Inflammatory macrophage treated with lipopolysaccharide for 1 hour (primary cell): ENCODE measurements around the gene HAO1.
"Not testable (repeated sequence)": the region's sequence is repeated elsewhere in the genome, so short reads cannot be mapped to it uniquely, and the experiment has no call there.

Experiments used
- DNase-seq, 2 donors: peaks; one replicate each; pipeline ENCODE4 v3.0.0-alpha.2; 2020 to 2022

HAO1 gene

GRCh38 chr20:7940341-7940740, at the start of gene HAO1:
Gene HAO1 (minus strand): TSS chr20:7940458. CDS start chr20:7940422, 36 bp downstream.
- no peak for DNase-seq

DNA sequence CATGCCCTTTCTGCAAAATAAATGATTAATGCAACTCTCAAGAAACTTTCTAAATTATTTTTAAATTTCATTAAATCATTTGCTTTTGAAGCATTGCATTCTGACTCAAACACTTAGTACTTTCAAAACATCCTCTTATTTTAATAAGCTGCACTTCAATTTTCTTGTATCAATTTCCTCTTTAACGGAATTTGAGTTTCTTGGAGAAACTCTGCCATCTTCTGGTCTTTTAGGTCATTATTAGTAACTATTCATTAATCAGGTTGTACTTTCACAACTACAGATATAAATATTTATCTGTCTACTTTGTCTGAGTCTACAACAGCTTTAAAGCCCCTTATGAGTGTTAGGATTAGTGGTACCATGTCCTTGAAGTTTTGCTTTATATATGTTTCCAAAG, 49.1 kb upstream of the HAO1 start:
- DNase-seq = peak; percentile 23 to 53

GRCh38 chr20:7985916-7986315, 45.7 kb upstream of the HAO1 start:
- no peak for DNase-seq

DNA sequence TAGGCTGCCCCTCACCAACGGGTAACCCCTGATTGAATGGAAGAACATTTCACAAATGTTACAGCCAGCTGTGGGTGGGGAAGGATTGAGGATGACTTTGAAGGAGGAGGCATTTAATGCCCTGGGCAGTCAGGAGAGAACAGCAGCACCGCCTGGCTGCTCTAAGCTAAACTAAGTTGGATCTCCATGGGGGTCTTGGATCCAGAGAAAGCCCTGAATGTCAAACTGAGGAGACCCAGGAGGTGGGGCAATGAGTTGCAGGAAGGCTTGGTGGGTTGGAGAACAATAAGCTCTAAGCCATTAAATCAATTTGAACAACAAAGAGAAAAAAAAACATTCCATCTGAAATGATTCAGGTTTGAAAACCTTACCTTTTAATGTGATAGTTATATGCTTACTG, 43.9 kb upstream of the HAO1 start:
- no peak for DNase-seq

- DNase-seq = no peak
Observed at GRCh38 chr20:7981374-7981773, 41.1 kb upstream of the HAO1 start.

- DNase-seq = peak in 1 of 2 donors; percentile 12
Observed at GRCh38 chr20:7980332-7981046, 40.2 kb upstream of the HAO1 start.

- DNase-seq = no peak
Observed at GRCh38 chr20:7977709-7978108, 37.5 kb upstream of the HAO1 start.

- DNase-seq = no peak
Observed at GRCh38 chr20:7975851-7976414, 35.7 kb upstream of the HAO1 start.

DNA sequence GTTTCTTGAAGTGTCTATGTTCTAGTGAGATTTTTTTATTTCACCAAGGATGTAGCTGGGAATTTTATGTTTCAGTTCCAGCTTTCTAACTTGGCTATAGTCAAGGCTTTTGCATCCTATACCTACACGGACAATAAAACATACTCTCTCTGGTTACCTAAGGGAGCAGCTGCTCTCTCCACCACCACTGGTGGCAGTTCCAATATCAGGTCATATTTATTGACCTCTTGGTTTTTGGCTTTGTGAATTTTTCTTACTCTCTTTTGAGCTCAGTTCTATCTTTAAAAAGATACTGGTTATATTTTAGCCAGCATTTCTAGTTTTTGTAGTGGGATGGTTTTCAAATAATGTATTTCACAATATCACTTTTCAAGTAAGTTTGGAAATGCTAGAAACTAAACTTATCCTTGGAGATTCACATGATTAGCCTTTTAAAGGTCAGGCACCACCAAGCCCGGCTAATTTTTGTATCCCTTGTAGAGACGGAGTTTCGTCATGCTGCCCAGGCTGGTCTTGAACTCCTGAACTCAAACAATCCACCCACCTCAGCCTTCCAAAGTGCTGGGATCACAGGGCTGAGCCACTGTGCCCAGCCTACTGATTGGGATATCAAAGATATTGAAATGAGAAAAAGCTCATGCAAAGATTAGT, 34.7 kb upstream of the HAO1 start:
- DNase-seq = no peak

- no peak for DNase-seq
Observed at GRCh38 chr20:7971536-7972280, 31.4 kb upstream of the HAO1 start.

DNA sequence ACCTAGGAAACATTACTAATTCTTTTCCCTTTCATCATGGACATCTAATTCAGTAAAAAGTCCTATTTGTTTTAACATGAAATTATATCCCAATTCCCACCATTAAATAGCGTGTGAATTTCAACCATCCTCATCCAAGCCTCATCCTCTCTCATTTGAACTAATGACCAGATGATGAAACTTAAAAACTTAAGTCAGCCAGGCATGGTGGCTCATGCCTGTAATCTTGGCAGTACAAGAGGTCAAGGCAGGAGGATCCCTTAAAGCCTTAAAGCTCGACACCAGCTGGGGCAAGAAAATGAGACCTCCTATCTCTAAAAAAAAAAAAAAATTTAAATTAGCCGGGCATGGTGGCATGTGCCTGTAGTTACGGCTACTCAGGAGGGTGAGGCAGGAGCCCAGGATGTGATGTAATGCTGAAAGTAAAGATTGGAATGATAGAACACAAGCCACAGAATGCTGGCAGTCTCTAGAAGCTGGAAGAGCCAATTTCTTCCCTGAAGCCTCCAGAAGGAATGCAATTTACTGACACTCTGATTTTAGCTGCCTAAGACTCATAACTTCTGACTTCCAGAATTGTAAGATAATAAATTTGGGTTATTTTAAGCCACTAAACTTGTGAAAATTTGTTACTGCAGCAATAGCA, 27.1 kb upstream of the HAO1 start:
- no peak for DNase-seq

GRCh38 chr20:7966176-7966575, 25.9 kb upstream of the HAO1 start:
- no peak for DNase-seq

- no peak for DNase-seq
Observed at GRCh38 chr20:7959484-7959883, 19.2 kb upstream of the HAO1 start.

DNA sequence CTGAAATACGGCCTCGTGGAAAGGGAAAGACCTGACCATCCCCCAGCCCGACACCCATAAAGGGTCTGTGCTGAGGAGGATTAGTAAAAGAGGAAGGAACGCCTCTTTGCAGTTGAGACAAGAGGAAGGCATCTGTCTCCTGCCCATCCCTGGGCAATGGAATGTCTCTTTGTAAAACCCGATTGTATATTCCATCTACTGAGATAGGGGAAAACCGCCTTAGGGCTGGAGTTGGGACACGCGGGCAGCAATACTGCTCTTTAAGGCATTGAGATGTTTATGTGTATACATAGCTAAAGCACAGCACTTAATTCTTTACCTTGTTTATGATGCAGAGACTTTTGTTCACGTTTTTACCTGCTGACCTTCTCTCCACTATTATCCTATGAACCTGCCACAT, 16.3 kb upstream of the HAO1 start:
- not testable (repeated sequence) for DNase-seq

- no peak for DNase-seq
Observed at GRCh38 chr20:7950387-7950786, 10.1 kb upstream of the HAO1 start.

DNA sequence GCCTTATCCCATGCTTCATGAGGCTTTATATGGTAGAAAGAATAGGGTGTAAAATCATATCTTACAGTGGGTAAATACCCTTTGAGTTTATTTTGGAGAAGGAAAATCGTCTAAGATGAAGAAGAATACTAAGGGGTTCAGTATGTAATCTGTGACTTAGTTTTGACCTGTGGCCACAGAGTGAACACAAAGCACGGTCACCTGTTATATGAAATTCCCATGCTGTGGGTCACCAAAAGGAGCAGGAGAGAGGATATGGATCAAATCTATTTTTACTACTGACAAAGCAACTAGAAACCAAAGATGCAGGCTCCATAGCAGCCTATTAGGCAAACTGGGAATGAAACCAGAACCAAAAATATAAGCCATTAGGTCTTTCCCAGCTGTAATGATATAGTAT, 3.6 kb upstream of the HAO1 start:
- no peak for DNase-seq

- no peak for DNase-seq
Observed at GRCh38 chr20:7939663-7940062, 595 bp downstream of the HAO1 start.

DNA sequence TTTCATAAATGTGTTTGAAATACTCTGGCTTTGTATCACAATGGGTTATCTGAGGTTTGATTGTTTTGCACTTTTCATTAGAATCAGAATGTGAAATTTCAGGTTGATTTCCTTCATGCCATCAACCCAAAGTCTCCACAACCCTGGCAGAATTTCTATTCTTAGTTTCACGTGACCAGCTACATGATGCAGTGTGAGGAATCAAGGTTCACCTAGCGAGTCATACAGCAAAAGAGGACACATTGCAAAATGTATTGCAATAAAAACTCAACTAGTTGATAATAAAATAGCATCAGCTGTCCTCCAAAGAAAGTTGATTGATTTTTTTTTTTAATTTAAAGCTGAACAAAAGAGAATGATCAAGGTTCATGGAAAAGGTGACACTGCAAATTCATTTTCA, 2.2 kb downstream of the HAO1 start:
- DNase-seq = no peak

DNA sequence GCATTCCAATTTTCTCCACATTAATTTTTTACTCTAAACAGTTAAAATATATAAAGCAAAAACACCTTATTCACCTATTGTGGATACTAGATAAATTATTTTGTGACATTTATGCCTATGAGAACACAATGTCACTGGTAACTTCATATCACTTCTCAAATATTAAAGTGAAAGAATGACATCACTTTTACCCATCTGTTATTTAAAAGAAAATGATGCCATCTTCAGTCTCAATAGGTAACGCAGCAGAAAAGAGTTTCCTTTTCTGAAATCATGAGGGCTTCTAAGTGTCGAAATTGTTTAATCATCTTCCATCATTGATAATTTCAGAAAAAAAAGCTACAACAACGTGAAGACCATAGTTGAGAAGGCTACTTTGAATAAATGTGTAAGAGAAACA, 2.9 kb downstream of the HAO1 start:
- no peak for DNase-seq

DNA sequence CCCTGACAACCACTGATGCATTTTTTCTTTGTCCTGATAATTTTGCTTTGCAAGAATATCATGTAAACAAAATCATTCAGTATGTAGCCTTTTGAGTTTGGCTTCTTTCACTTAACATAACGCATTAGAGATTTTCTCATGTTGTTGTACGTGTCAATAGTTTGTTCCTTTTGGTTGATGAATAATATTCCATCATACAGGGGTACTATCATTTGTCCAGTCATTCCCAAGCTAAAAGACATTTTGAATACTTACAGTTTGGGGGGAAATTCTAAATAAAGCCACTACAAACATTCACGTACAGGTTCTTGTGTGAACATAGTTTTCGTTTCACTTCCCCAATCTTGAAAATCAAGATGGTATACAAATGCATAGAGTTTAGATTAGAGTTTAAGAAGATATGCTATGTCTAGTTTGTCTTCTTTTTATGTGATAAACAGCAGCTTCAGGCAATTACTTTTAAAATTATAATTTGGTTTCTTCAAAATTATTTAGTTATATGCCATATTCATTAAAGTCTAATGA, 5.2 kb downstream of the HAO1 start:
- DNase-seq = peak in 1 of 2 donors; percentile 14

- peak in 1 of 2 donors; percentile 10 for DNase-seq
Observed at GRCh38 chr20:7933346-7933745, 6.9 kb downstream of the HAO1 start.

GRCh38 chr20:7930343-7930742, 9.9 kb downstream of the HAO1 start:
- peak; percentile 48 to 56 for DNase-seq

GRCh38 chr20:7926767-7927166, 13.5 kb downstream of the HAO1 start:
- peak in 1 of 2 donors; percentile 40 for DNase-seq
